H7 (cell line): ENCODE results near the gene SELPLG. TPM values are rescaled to one million over a fixed set of nuclear protein-coding genes. Genes with fewer than 3 reads are reported as not detected.
"Not testable (repeated sequence)": the region's sequence is repeated elsewhere in the genome, so short reads cannot be mapped to it uniquely, and the experiment has no call there.

Experiments
- DNase-seq: peaks from one replicate; pipeline ENCODE4 v3.0.0; 2012
- H3K27me3 ChIP-seq: 2 replicates; pipeline ENCODE4 v1.6.0; 2011; ENCODE audit warnings: mild to moderate bottlenecking, low read length; ENCODE audit not compliant: control insufficient read depth, insufficient read depth
- H3K36me3 ChIP-seq: replicated peaks from 2 replicates; pipeline ENCODE4 v1.5.1; 2011; ENCODE audit warnings: low read length; ENCODE audit not compliant: control insufficient read depth, insufficient read depth
- H3K4me3 ChIP-seq: 2 replicates; pipeline ENCODE4 v1.5.1; 2011; ENCODE audit warnings: low read depth, mild to moderate bottlenecking, control low read depth, low read length, moderate library complexity; ENCODE audit not compliant: insufficient read depth
- total RNA-seq: library from RNA; depleted of rRNA; stranded (reverse); fragments of >200 nt; shearing (Covaris generic); gene quantifications from 2 replicates; pipeline ENCODE4 v1.2.3, GENCODE V29; 2014

The SELPLG gene
- total RNA-seq, 1 experiment from 2014 or later: 0.10 TPM

- Histone ChIP-seq H3K4me3 (no peak overlapping the region), H3K36me3 (no peaks in the 10 kb centered on the region), H3K27me3 (no peaks in the 10 kb centered on the region)
- DNase-seq: peak; percentile 65
Observed at GRCh38 chr12:108591267-108591980, 42.3 kb downstream of the SELPLG start.

GRCh38 chr12:108590463-108590862 lies 43.2 kb downstream of the SELPLG start:
- not testable (repeated sequence) for DNase-seq, H3K4me3 ChIP-seq, H3K36me3 ChIP-seq, H3K27me3 ChIP-seq

DNA sequence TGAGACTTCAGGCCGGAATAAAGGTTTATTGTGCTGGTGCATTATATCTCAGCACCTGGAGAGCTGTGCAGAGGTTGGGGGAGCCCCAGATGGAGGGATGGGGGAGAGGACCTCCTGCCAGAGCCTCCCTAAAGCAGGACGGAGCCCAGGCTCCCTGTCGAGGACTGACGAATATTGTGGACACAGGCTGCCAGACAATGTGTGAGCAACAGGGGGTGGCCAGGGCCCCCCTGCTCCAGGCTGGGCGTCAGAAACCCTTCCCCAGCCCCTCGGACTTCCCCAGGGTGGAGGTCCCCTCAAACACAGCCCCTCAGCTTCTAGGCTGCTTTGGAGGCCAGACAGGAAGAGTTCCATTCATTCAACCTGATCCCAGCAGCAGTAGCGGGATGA lies 43.9 kb downstream of the SELPLG start:
- peak; percentile 45 for DNase-seq
- no peaks in the 10 kb centered on the region for H3K36me3 ChIP-seq
- H3K27me3 ChIP-seq: no peaks in the 10 kb centered on the region
- no peak overlapping the region for H3K4me3 ChIP-seq

GRCh38 chr12:108589028-108589839 lies 44.5 kb downstream of the SELPLG start:
- Histone ChIP-seq H3K36me3 (no peaks in the 10 kb centered on the region), H3K4me3 (no peak overlapping the region), H3K27me3 (no peaks in the 10 kb centered on the region)
- DNase-seq: peak; percentile 73

DNA sequence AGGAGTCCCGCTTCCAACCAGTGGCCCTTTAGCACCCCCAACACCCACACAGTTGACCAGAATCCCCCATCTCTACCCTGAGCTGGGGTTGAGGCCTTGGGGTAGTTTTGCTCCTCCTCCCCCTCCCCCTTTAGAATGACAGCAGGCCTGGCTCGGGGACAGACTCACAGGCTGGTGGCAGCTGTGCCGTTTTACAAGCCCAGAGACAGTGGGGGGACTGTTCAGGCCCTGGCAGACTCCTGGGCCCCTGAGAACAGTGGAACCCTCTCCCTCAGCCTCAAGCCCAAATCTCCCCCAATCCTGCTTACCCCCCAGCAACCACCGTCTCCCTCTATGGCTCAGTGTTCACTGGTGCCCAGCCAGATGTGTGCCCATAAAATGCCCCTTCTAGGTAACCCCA lies 45.9 kb downstream of the SELPLG start:
- no peak for DNase-seq
- no peaks in the 10 kb centered on the region for H3K27me3 ChIP-seq
- H3K4me3 ChIP-seq: no peak overlapping the region
- H3K36me3 ChIP-seq: no peaks in the 10 kb centered on the region

GRCh38 chr12:108586306-108586705 lies 47.4 kb downstream of the SELPLG start:
- Histone ChIP-seq H3K27me3 (no peaks in the 10 kb centered on the region), H3K36me3 (no peaks in the 10 kb centered on the region), H3K4me3 (no peak overlapping the region)
- DNase-seq: no peak

GRCh38 chr12:108585864-108586263 lies 47.8 kb downstream of the SELPLG start:
- Histone ChIP-seq H3K36me3 (no peaks in the 10 kb centered on the region), H3K27me3 (no peaks in the 10 kb centered on the region), H3K4me3 (no peak overlapping the region)
- no peak for DNase-seq

GRCh38 chr12:108584456-108585065 lies 49.1 kb downstream of the SELPLG start:
- Histone ChIP-seq H3K27me3 (no peaks in the 10 kb centered on the region), H3K4me3 (no peak overlapping the region), H3K36me3 (no peaks in the 10 kb centered on the region)
- no peak for DNase-seq

- Histone ChIP-seq H3K4me3 (no peak overlapping the region), H3K36me3 (no peaks in the 10 kb centered on the region), H3K27me3 (no peaks in the 10 kb centered on the region)
- DNase-seq: no peak
Observed at GRCh38 chr12:108583991-108584390, 49.7 kb downstream of the SELPLG start.

DNA sequence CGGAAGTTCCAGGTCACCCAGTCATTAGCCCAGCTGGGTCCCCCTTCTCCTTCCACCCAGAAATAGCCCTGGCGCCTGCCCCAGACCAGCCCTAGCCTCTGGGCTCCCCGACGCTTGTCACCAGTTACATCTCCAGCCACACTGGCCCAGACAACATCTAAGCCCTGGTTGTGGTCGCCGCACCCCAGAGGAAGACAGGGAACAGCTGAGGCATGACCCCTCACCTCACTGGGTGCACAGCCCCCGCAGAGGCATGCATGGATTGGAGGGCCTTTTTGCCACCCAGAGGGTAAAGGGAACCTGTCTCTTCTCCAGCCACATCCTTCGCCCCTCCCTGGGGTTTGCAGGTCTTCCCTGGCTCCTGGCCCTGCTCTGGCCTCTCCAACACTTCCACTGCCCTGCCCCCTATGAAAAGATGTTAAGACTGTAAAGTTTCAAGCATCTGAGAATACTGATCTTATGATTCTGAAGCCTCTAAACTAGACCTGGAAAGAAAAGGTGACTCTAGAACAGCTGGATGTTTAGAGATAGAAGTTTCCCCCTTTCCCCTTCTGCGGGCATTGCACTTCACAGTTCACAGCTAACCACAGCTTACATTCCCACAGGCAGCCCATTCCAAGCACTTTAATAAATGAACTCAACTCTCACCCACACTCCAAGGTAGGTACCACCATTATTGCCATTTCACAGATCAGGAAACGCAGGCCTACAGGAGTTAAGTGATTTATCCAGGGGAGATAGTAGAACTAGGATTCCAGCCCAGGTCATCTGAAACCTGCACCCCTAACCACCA lies 50.5 kb downstream of the SELPLG start:
- Histone ChIP-seq H3K4me3 (no peak overlapping the region), H3K36me3 (no peaks in the 10 kb centered on the region), H3K27me3 (no peaks in the 10 kb centered on the region)
- DNase-seq: no peak

GRCh38 chr12:108582509-108582908 lies 51.2 kb downstream of the SELPLG start:
- H3K27me3 ChIP-seq: no peaks in the 10 kb centered on the region
- no peak for DNase-seq
- H3K36me3 ChIP-seq: no peaks in the 10 kb centered on the region
- no peak overlapping the region for H3K4me3 ChIP-seq

GRCh38 chr12:108581311-108582227 lies 52.1 kb downstream of the SELPLG start:
- Histone ChIP-seq H3K36me3 (no peaks in the 10 kb centered on the region), H3K27me3 (no peaks in the 10 kb centered on the region), H3K4me3 (no peak overlapping the region)
- peak; percentile 46 for DNase-seq

DNA sequence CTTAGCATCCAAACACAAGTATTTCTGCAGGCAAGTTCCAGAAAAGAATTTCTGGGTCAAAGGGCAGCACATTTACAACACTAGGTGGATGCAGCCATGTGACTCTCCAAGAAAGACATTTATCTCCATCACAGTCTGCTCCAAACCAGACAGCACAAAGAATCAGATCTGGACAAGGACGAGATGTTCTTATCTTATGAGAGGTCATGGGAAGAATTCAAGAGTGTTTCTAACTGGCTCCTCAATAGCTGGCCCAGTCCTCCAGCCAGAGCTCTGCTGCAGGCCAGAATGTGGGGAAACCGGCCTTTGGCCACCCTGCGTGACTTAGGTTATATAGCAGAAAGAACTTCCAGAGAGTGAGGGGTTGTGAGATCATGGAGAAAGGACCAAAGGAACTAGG lies 53.2 kb downstream of the SELPLG start:
- no peaks in the 10 kb centered on the region for H3K36me3 ChIP-seq

More for the DNA sequence above, 53.2 kb downstream of the SELPLG start:
- H3K27me3 ChIP-seq: no peaks in the 10 kb centered on the region
- H3K4me3 ChIP-seq: no peak overlapping the region
- DNase-seq: no peak
